PC-3 (cell line): ENCODE results near the gene MAPK12. TPM values are rescaled to one million over a fixed set of nuclear protein-coding genes. Genes with fewer than 3 reads are reported as not detected.
A peak's percentile ranks its signal among the peaks of the same experiment; 100 is the strongest.

ENCODE experiments used
- ATAC-seq: fragments of 200-7000 bp; cut with Tn5 transposase; 2 replicates; pipeline ENCODE4 v1.9.1; 2020; ENCODE audit warnings: mild to moderate bottlenecking, moderate library complexity
- BruUV-seq: library from RNA; stranded (reverse); fragments of 400-500 nt; replicated peaks from 2 replicates; lab custom pipeline; 2021; lab: Mats Ljungman, UMichigan
- CTCF ChIA-PET: fragments of 300-600 bp; sonication (Branson Sonifier 250); formaldehyde crosslinking; loops from one replicate; lab custom pipeline; 2022; ENCODE audit warnings: antibody characterized with exemption; lab: Charles Lee
- POLR2A ChIA-PET: fragments of 300-600 bp; sonication (Branson Sonifier 250); formaldehyde crosslinking; loops from one replicate; lab custom pipeline; 2022; ENCODE audit warnings: antibody characterized with exemption; ENCODE audit not compliant: unreplicated experiment; lab: Charles Lee
- DNase-seq: peaks from one replicate; pipeline ENCODE4 v3.0.0-alpha.2; 2015
- H2AFZ ChIP-seq: fragments of 300-600 bp; sonication (generic); 2 replicates; pipeline ENCODE4 v1.6.0; 2016; ENCODE audit warnings: antibody characterized with exemption, low read length
- H3F3A ChIP-seq: fragments of 300-600 bp; sonication (generic); one replicate; pipeline ENCODE4 v1.6.0; 2017; ENCODE audit warnings: antibody characterized with exemption, low read length, control low read depth, mild to moderate bottlenecking; ENCODE audit not compliant: unreplicated experiment
- H3K27ac ChIP-seq: fragments of 300-600 bp; sonication (generic); 2 replicates; pipeline ENCODE4 v1.5.1; 2016; ENCODE audit warnings: mild to moderate bottlenecking, low read length
- H3K27me3 ChIP-seq: fragments of 300-600 bp; sonication (generic); 2 replicates; pipeline ENCODE4 v1.6.1; 2016; ENCODE audit warnings: low read length, mixed read lengths
- H3K36me3 ChIP-seq: fragments of 300-600 bp; sonication (generic); 2 replicates; pipeline ENCODE4 v1.6.1; 2016; ENCODE audit warnings: low read depth, mixed run types, low read length, mixed read lengths
- H3K4me1 ChIP-seq: fragments of 300-600 bp; sonication (generic); 2 replicates; pipeline ENCODE4 v1.5.1; 2016; ENCODE audit warnings: low read length; ENCODE audit not compliant: insufficient read depth
- H3K4me2 ChIP-seq: fragments of 300-600 bp; sonication (generic); 2 replicates; pipeline ENCODE4 v1.6.0; 2016; ENCODE audit warnings: low read length
- H3K4me3 ChIP-seq: fragments of 300-600 bp; sonication (generic); 2 replicates; pipeline ENCODE4 v1.5.1; 2016; ENCODE audit warnings: mild to moderate bottlenecking, low read length, mixed read lengths
- H3K79me2 ChIP-seq: fragments of 300-600 bp; sonication (generic); 2 replicates; pipeline ENCODE4 v1.6.1; 2017; ENCODE audit warnings: low read length, mixed read lengths
- H3K9ac ChIP-seq: fragments of 300-600 bp; sonication (generic); 2 replicates; pipeline ENCODE4 v1.6.0; 2016; ENCODE audit warnings: mild to moderate bottlenecking, low read length
- H3K9me2 ChIP-seq: fragments of 300-600 bp; sonication (generic); replicated peaks from 2 replicates; pipeline ENCODE4 v1.6.1; 2016; ENCODE audit warnings: mixed run types, low read length, mixed read lengths
- H3K9me3 ChIP-seq: fragments of 300-600 bp; sonication (generic); 2 replicates; pipeline ENCODE4 v1.6.1; 2016; ENCODE audit warnings: low read length, mixed read lengths
- H4K20me1 ChIP-seq: fragments of 300-600 bp; sonication (generic); 2 replicates; pipeline ENCODE4 v1.6.1; 2016; ENCODE audit warnings: low read length, mixed read lengths
- CTCF ChIP-seq: fragments of 300-600 bp; sonication (generic); conservative IDR thresholded peaks from 2 replicates; pipeline ENCODE4 v1.5.1; 2017; ENCODE audit warnings: antibody characterized with exemption, low read depth, mild to moderate bottlenecking, low read length
- EZH2 ChIP-seq: fragments of 300-600 bp; sonication (generic); IDR thresholded peaks from one replicate; pipeline ENCODE4 v1.6.1; 2017; ENCODE audit warnings: antibody characterized with exemption, mild to moderate bottlenecking, low read length; ENCODE audit not compliant: unreplicated experiment
- EZH2phosphoT487 ChIP-seq: fragments of 300-600 bp; sonication (generic); IDR thresholded peaks from 2 replicates; pipeline ENCODE4 v1.6.1; 2018; ENCODE audit warnings: mild to moderate bottlenecking, antibody characterized with exemption, low read length, borderline replicate concordance
- intact Hi-C: fragments of 100-400 bp; cut with micrococcal nuclease; formaldehyde crosslinking; loops from 2 replicates; pipeline ENCODE4 v1.9.0; 2023
- total RNA-seq: library from RNA; depleted of rRNA; stranded (reverse); fragments of >200 nt; gene quantifications from 2 replicates; pipeline ENCODE4 v1.2.3, GENCODE V29; 2014

MAPK12 gene
- total RNA-seq, 1 experiment from 2014 or later = 22.4 TPM

GRCh38 chr22:50218996-50219727, 42.3 kb downstream of the MAPK12 start:
- H4K20me1 ChIP-seq = no peaks in the 10 kb centered on the region
- H3K36me3 ChIP-seq = peaks cover 5% of the 10 kb centered on the region; the same call in 1 of the 2 replicates
- no peaks in the 10 kb centered on the region for H3F3A ChIP-seq
- no peak overlapping the region for H3K27ac ChIP-seq
- DNase-seq (peak; percentile 51), ATAC-seq (peak; percentile 51)
- no peak overlapping the region for H3K9ac ChIP-seq
- no peaks in the 10 kb centered on the region for H3K79me2 ChIP-seq
- no peaks in the 10 kb centered on the region for H3K9me3 ChIP-seq
- intact Hi-C loops = no loop called here
- H3K4me2 ChIP-seq = no peak overlapping the region
- H3K27me3 ChIP-seq = no peaks in the 10 kb centered on the region
- CTCF ChIA-PET = no interaction called here
- H3K4me1 ChIP-seq = no peaks in the 10 kb centered on the region
- POLR2A ChIA-PET = no interaction called here
- no peak for TF ChIP-seq EZH2
- TF ChIP-seq CTCF = no peak
- no peak for TF ChIP-seq EZH2phosphoT487
- H2AFZ ChIP-seq = no peak overlapping the region
- BruUV-seq = no TSS peak
- no peaks in the 10 kb centered on the region for H3K9me2 ChIP-seq
- H3K4me3 ChIP-seq = no peak overlapping the region

- intact Hi-C loops = no loop called here
Observed at GRCh38 chr22:50218153-50218995, 43.1 kb downstream of the MAPK12 start.

More at GRCh38 chr22:50218153-50218995, 43.1 kb downstream of the MAPK12 start:
- peaks cover 5% of the 10 kb centered on the region; the same call in 1 of the 2 replicates for H3K36me3 ChIP-seq
- no peaks in the 10 kb centered on the region for H3K4me1 ChIP-seq
- no TSS peak for BruUV-seq
- DNase-seq (no peak), ATAC-seq (no peak; the same call in 1 of the 2 replicates)
- H3F3A ChIP-seq = no peaks in the 10 kb centered on the region
- H2AFZ ChIP-seq = no peak overlapping the region
- H3K27ac ChIP-seq = no peak overlapping the region
- ChIA-PET POLR2A (no interaction called here), CTCF (no interaction called here)
- H4K20me1 ChIP-seq = no peaks in the 10 kb centered on the region
- no peak overlapping the region for H3K9ac ChIP-seq
- H3K27me3 ChIP-seq = no peaks in the 10 kb centered on the region
- H3K79me2 ChIP-seq = no peaks in the 10 kb centered on the region
- no peak overlapping the region for H3K4me2 ChIP-seq
- no peaks in the 10 kb centered on the region for H3K9me2 ChIP-seq
- H3K4me3 ChIP-seq = no peak overlapping the region
- no peaks in the 10 kb centered on the region for H3K9me3 ChIP-seq
- no peak for TF ChIP-seq EZH2
- TF ChIP-seq EZH2phosphoT487 = no peak
- TF ChIP-seq CTCF = no peak
